ENCODE data around the gene PPP4R4. TPM values are rescaled to one million over a fixed set of nuclear protein-coding genes. Genes with fewer than 3 reads are reported as not detected.

The PPP4R4 gene
- polyA plus RNA-seq, 1 of the 3 experiments (the other 2 are of a cell fraction) = 2.5 TPM

DNA sequence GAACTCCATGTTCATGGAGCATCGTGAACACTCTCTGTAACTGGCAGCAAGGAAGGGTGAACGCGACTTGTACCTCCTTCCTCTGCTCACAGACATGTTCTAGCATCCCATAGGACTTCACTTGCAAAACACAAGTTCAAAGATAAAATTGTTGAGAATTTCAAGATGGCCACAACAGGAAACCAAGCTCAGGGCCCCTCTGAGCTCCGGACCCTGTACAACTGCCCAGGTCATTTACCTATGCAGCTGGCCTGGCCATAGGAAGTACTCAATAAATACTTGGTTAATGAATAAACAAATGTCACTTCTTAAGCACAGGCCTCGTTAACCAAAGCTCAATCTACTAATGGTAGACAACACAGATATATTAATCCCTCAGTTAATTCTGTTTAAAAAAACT is 11.7 kb upstream of the PPP4R4 start:
- 91% methylated on average over 5 of the region's 5 CpGs for WGBS (ENCODE audit: low lambda C conversion rate)
- TF ChIP-seq RAD21 (IDR thresholded peaks at IDR 0.05; ENCODE audit: low read length) = no peak
- no peak for TF ChIP-seq POLR2AphosphoS5 (IDR thresholded peaks at IDR 0.05; ENCODE audit: low read depth, low read length)
- no peak for TF ChIP-seq NFIC (IDR thresholded peaks at IDR 0.05; ENCODE audit: borderline replicate concordance)
- no peak for TF ChIP-seq SIN3A (IDR thresholded peaks at IDR 0.05; ENCODE audit: borderline replicate concordance, low read depth, low read length)
- TF ChIP-seq, protein P1, sequence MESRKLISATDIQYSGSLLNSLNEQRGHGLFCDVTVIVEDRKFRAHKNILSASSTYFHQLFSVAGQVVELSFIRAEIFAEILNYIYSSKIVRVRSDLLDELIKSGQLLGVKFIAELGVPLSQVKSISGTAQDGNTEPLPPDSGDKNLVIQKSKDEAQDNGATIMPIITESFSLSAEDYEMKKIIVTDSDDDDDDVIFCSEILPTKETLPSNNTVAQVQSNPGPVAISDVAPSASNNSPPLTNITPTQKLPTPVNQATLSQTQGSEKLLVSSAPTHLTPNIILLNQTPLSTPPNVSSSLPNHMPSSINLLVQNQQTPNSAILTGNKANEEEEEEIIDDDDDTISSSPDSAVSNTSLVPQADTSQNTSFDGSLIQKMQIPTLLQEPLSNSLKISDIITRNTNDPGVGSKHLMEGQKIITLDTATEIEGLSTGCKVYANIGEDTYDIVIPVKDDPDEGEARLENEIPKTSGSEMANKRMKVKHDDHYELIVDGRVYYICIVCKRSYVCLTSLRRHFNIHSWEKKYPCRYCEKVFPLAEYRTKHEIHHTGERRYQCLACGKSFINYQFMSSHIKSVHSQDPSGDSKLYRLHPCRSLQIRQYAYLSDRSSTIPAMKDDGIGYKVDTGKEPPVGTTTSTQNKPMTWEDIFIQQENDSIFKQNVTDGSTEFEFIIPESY (IDR thresholded peaks at IDR 0.05; ENCODE audit: borderline replicate concordance, low read depth) = no peak
- H3K4me3 ChIP-seq (ENCODE audit: low read depth in 2 of 2, low read length in 1 of 2) = no peak overlapping the region
- no peaks in the 10 kb centered on the region for H3F3A ChIP-seq (replicated peaks; ENCODE audit: insufficient read depth)
- H4K20me1 ChIP-seq (ENCODE audit: insufficient read depth) = no peaks in the 10 kb centered on the region
- H3K27me3 ChIP-seq (ENCODE audit: insufficient read depth) = no peaks in the 10 kb centered on the region; the same call in 1 of the 2 replicates
- no peak overlapping the region for H3K9ac ChIP-seq
- no peaks in the 10 kb centered on the region for H3K9me3 ChIP-seq
- H3K79me2 ChIP-seq (ENCODE audit: insufficient read depth) = no peaks in the 10 kb centered on the region
- DNase-seq = no peak
- no peak overlapping the region for H3K27ac ChIP-seq (ENCODE audit: low read depth in 2 of 2, low read length in 1 of 2)
- no peaks in the 10 kb centered on the region for H3K36me3 ChIP-seq (replicated peaks in 1 of 2; ENCODE audit: control insufficient read depth in 1 of 2, insufficient read depth in 2 of 2, low read length in 1 of 2)
- peaks cover 0 to 4% of the 10 kb centered on the region in 2 experiments; a peak in 1 of 4 replicates for H3K4me1 ChIP-seq (ENCODE audit: control insufficient read depth in 1 of 2, insufficient read depth in 2 of 2, low read depth in 1 of 2, low read length in 1 of 2)
- no peaks in the 10 kb centered on the region for H3K9me2 ChIP-seq
- CTCF ChIA-PET = interaction anchor here (0.7 to 2.8 kb wide), 3 partner anchors 23 to 30 kb away, joined by 3 to 13 read pairs (median 7); no protein-coding TSS in a partner anchor
- H3K4me2 ChIP-seq = no peak overlapping the region
- POLR2A ChIA-PET = no interaction called here
- H2AFZ ChIP-seq (ENCODE audit: low read depth) = no peak overlapping the region

DNA sequence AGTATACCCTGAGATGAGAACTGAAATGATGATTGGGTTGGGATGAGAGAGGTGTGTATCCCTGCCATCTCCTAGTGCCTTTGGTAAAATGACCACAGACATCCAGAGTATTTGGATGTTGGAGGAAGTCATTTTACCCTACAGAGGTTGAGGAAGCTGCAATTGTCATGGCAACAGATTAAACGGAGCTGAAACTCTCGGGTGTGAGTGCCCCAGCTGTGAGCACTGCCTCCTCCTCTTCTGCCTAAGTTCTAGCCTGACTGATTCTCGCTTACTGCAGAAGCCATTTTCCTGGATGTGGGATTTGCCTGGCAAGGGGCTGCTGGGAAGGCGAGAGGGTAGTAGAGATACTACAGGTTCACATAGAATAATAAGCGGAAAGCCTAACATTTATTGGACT is 10.3 kb upstream of the PPP4R4 start:
- H3K9me3 ChIP-seq = 0 out of 2 replicates have a peak, but pooled peaks cover 3% of the 10 kb centered on the region
- no peak overlapping the region for H3K27ac ChIP-seq (ENCODE audit: low read depth in 2 of 2, low read length in 1 of 2)
- ChIA-PET POLR2A (no interaction called here), CTCF (interaction anchor here (2.8 kb wide), 1 partner anchor 27 kb away, joined by 13 read pairs; no protein-coding TSS in a partner anchor)
- no peaks in the 10 kb centered on the region for H3F3A ChIP-seq (replicated peaks; ENCODE audit: insufficient read depth)
- TF ChIP-seq YY1 (IDR thresholded peaks at IDR 0.05; ENCODE audit: low read depth) = no peak
- TF ChIP-seq MEF2A (IDR thresholded peaks at IDR 0.05; ENCODE audit: borderline replicate concordance, low read depth) = no peak
- TF ChIP-seq EP300 (IDR thresholded peaks at IDR 0.05; ENCODE audit: borderline replicate concordance in 1 of 2, low read depth in 1 of 2, low read length in 1 of 2) = no peak
- no peaks in the 10 kb centered on the region for H3K9me2 ChIP-seq
- no peaks in the 10 kb centered on the region for H4K20me1 ChIP-seq (ENCODE audit: insufficient read depth)
- H3K36me3 ChIP-seq (replicated peaks in 1 of 2; ENCODE audit: control insufficient read depth in 1 of 2, insufficient read depth in 2 of 2, low read length in 1 of 2) = no peaks in the 10 kb centered on the region
- H3K4me2 ChIP-seq = no peak overlapping the region
- no peak overlapping the region for H3K9ac ChIP-seq
- no peak overlapping the region for H3K4me3 ChIP-seq (ENCODE audit: low read depth in 2 of 2, low read length in 1 of 2)
- 73% methylated on average over 5 of the region's 5 CpGs for WGBS (ENCODE audit: low lambda C conversion rate)
- no peaks in the 10 kb centered on the region for H3K27me3 ChIP-seq (ENCODE audit: insufficient read depth)
- H3K79me2 ChIP-seq (ENCODE audit: insufficient read depth) = no peaks in the 10 kb centered on the region
- H2AFZ ChIP-seq (ENCODE audit: low read depth) = no peak overlapping the region
- no peak for DNase-seq
- peaks cover 0 to 4% of the 10 kb centered on the region in 2 experiments; a peak in 1 of 4 replicates for H3K4me1 ChIP-seq (ENCODE audit: control insufficient read depth in 1 of 2, insufficient read depth in 2 of 2, low read depth in 1 of 2, low read length in 1 of 2)

DNA sequence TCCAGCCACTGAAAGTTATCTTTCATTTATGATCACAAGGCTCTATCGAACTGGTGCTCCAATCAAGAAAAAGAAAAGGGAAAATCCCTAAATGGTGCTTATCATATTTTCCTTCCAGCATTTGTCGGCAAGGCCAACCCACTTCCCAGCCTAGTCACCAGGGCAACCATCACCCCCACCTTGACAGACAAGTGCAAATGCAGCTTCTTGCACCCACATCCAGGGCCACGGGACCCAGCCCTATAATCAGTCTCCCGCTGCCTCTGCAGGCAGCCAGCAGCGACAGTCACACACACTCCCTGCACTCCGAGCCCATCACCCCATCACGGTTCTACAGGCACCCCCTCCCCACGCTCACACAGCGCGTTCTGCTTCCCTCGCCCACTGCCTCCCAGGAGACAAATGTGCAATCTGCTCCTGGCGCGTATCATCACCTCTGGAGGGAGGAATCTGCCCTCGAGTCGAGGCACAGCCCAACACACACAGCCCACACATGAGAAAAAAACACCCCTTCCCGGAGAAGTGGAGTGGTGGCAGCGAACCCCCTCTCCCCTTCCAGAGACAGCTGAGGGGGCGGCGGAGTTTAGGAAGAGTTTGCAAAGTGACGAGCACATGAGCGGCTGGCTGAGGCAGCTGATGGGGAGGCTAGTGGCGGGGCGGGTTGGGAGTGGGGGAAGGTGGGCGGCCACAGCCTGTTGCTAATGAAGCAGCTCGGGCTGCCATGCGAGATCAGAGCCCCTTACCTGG is 9.3 kb upstream of the PPP4R4 start:
- no peak for DNase-seq
- H3K36me3 ChIP-seq (replicated peaks in 1 of 2; ENCODE audit: control insufficient read depth in 1 of 2, insufficient read depth in 2 of 2, low read length in 1 of 2) = no peaks in the 10 kb centered on the region
- H3K4me3 ChIP-seq (ENCODE audit: low read depth in 2 of 2, low read length in 1 of 2) = no peak overlapping the region
- no peak overlapping the region for H3K9ac ChIP-seq
- H3K4me1 ChIP-seq (ENCODE audit: control insufficient read depth in 1 of 2, insufficient read depth in 2 of 2, low read depth in 1 of 2, low read length in 1 of 2) = peaks cover 0 to 4% of the 10 kb centered on the region in 2 experiments; a peak in 1 of 4 replicates
- H3K27ac ChIP-seq (ENCODE audit: low read depth in 2 of 2, low read length in 1 of 2) = no peak overlapping the region
- H3K79me2 ChIP-seq (ENCODE audit: insufficient read depth) = no peaks in the 10 kb centered on the region
- CTCF ChIA-PET = interaction anchor here (0.8 to 1.7 kb wide), 2 partner anchors 28 to 33 kb away, joined by 3 to 6 read pairs; no protein-coding TSS in a partner anchor
- H2AFZ ChIP-seq (ENCODE audit: low read depth) = no peak overlapping the region
- H3K4me2 ChIP-seq = no peak overlapping the region
- H3F3A ChIP-seq (replicated peaks; ENCODE audit: insufficient read depth) = no peaks in the 10 kb centered on the region
- 64% methylated on average over 23 of the region's 26 CpGs for WGBS (ENCODE audit: low lambda C conversion rate)
- no peaks in the 10 kb centered on the region for H3K27me3 ChIP-seq (ENCODE audit: insufficient read depth)
- H3K9me2 ChIP-seq = no peaks in the 10 kb centered on the region
- no peaks in the 10 kb centered on the region for H4K20me1 ChIP-seq (ENCODE audit: insufficient read depth)
- H3K9me3 ChIP-seq = 0 out of 2 replicates have a peak, but pooled peaks cover 5% of the 10 kb centered on the region
- POLR2A ChIA-PET = no interaction called here
- TF ChIP-seq FOXJ3 (CRISPR knock-in tag; IDR thresholded peaks at IDR 0.05) = no peak
- TF ChIP-seq TAF1 (IDR thresholded peaks at IDR 0.05; ENCODE audit: borderline replicate concordance, low read depth, low read length) = no peak
- no peak for TF ChIP-seq SIN3A (IDR thresholded peaks at IDR 0.05; ENCODE audit: borderline replicate concordance, low read depth, low read length)
- TF ChIP-seq EZH2phosphoT487 (IDR thresholded peaks at IDR 0.05; ENCODE audit: borderline replicate concordance, low read depth) = no peak
- TF ChIP-seq NRF1 (IDR thresholded peaks at IDR 0.05; ENCODE audit: low read depth, low read length) = no peak
- no peak for TF ChIP-seq TCF12 (IDR thresholded peaks at IDR 0.05)
- no peak for TF ChIP-seq TEAD4 (IDR thresholded peaks at IDR 0.05; ENCODE audit: borderline replicate concordance, insufficient read depth)
- TF ChIP-seq, protein P2, sequence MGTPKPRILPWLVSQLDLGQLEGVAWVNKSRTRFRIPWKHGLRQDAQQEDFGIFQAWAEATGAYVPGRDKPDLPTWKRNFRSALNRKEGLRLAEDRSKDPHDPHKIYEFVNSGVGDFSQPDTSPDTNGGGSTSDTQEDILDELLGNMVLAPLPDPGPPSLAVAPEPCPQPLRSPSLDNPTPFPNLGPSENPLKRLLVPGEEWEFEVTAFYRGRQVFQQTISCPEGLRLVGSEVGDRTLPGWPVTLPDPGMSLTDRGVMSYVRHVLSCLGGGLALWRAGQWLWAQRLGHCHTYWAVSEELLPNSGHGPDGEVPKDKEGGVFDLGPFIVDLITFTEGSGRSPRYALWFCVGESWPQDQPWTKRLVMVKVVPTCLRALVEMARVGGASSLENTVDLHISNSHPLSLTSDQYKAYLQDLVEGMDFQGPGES (IDR thresholded peaks at IDR 0.05; ENCODE audit: low read depth, low read length) = no peak
- TF ChIP-seq, protein P3, sequence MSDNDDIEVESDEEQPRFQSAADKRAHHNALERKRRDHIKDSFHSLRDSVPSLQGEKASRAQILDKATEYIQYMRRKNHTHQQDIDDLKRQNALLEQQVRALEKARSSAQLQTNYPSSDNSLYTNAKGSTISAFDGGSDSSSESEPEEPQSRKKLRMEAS (IDR thresholded peaks at IDR 0.05; ENCODE audit: low read depth) = no peak
- TF ChIP-seq, protein P4, sequence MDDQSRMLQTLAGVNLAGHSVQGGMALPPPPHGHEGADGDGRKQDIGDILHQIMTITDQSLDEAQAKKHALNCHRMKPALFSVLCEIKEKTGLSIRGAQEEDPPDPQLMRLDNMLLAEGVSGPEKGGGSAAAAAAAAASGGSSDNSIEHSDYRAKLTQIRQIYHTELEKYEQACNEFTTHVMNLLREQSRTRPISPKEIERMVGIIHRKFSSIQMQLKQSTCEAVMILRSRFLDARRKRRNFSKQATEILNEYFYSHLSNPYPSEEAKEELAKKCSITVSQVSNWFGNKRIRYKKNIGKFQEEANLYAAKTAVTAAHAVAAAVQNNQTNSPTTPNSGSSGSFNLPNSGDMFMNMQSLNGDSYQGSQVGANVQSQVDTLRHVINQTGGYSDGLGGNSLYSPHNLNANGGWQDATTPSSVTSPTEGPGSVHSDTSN (IDR thresholded peaks at IDR 0.05) = no peak
- no peak for TF ChIP-seq RAD21 (IDR thresholded peaks at IDR 0.05; ENCODE audit: low read length)
